K562 (cell line): ENCODE data around the gene ZNF208. TPM values are rescaled to one million over a fixed set of nuclear protein-coding genes. Genes with fewer than 3 reads are reported as not detected.

Source experiments
- ATAC-seq: fragments of 200-7000 bp; cut with Tn5 transposase; 3 replicates; pipeline ENCODE4 v1.9.1; 2020; ENCODE audit warnings: moderate library complexity
- BruUV-seq: library from RNA; stranded (reverse); fragments of 400-500 nt; replicated peaks from 2 replicates; lab custom pipeline; 2021; lab: Mats Ljungman, UMichigan
- CTCF ChIA-PET: fragments of 300-600 bp; formaldehyde crosslinking; extraction: SDS; loops from one replicate; lab custom pipeline; 2021; ENCODE audit warnings: low intra/inter-chr PET ratio; lab: Yijun Ruan, JAX
- POLR2A ChIA-PET: fragments of 300-600, 350-650 bp; sonication (Branson Sonifier 250); formaldehyde crosslinking; extraction: SDS; loops from one replicate; lab custom pipeline; 2021; ENCODE audit warnings: antibody characterized with exemption, inconsistent platforms; lab: Yijun Ruan, JAX
- DNase-seq, 4 experiments: peaks; one replicate each; pipeline versions ENCODE4 v3.0.0 to v3.0.0-alpha.2; 2011 to 2018; ENCODE audit warnings: low spot score in 3 of 4, mixed read lengths in 3 of 4; ENCODE audit errors: extremely low read depth in 1 of 4
- FAIRE-seq: peaks from 2 replicates; lab custom pipeline; 2011; peaks lifted over from hg19 to GRCh38; lab: Jason Lieb, UNC
- H2AFZ ChIP-seq: 2 replicates; pipeline ENCODE4 v1.6.0; 2011; ENCODE audit warnings: low read depth, low read length, control low read depth, inconsistent platforms
- H3K27ac ChIP-seq: fragments of 200-600 bp; 3 replicates; pipeline ENCODE4 v1.8.0; 2011; ENCODE audit warnings: low read depth, mild to moderate bottlenecking, control low read depth, inconsistent platforms, low read length, moderate library complexity, mixed read lengths; ENCODE audit errors: extremely low read depth
- H3K27me3 ChIP-seq, 2 experiments: fragments of 300-600 bp in 1 of 2; 2 replicates in 1 of 2; 3 replicates in 1 of 2; pipeline versions ENCODE4 v1.6.0 to v1.8.0; 2011; ENCODE audit warnings: inconsistent platforms in 2 of 2, low read length in 2 of 2, mild to moderate bottlenecking in 1 of 2, mixed read lengths in 1 of 2, moderate library complexity in 1 of 2; ENCODE audit not compliant: control insufficient read depth in 2 of 2, insufficient read depth in 2 of 2
- H3K36me3 ChIP-seq: fragments of 300-600 bp; 3 replicates; pipeline ENCODE4 v1.8.0; 2011; ENCODE audit warnings: mild to moderate bottlenecking, low read length, inconsistent platforms; ENCODE audit not compliant: control insufficient read depth, insufficient read depth
- H3K4me1 ChIP-seq, 2 experiments: fragments of 200-600 bp in 1 of 2; replicated peaks in 1 of 2; 2 replicates in 1 of 2; 3 replicates in 1 of 2; pipeline versions ENCODE4 v1.5.1 to v1.8.0; 2011; ENCODE audit warnings: inconsistent platforms in 2 of 2, low read length in 2 of 2, mild to moderate bottlenecking in 1 of 2, mixed read lengths in 1 of 2, moderate library complexity in 1 of 2; ENCODE audit not compliant: control insufficient read depth in 2 of 2, insufficient read depth in 2 of 2
- H3K4me2 ChIP-seq: 2 replicates; pipeline ENCODE4 v1.6.1; 2011; ENCODE audit warnings: low read length, control low read depth, inconsistent platforms, mixed read lengths; ENCODE audit not compliant: insufficient read depth
- H3K4me3 ChIP-seq: fragments of 200-600 bp; sonication (generic), shearing (Covaris generic); 2 replicates; pipeline ENCODE4 v1.5.1; 2016; ENCODE audit warnings: control low read depth, inconsistent platforms
- H3K79me2 ChIP-seq: fragments of 200-600 bp; 3 replicates; pipeline ENCODE4 v1.8.0; 2011; ENCODE audit warnings: low read length, inconsistent platforms; ENCODE audit not compliant: control insufficient read depth, insufficient read depth
- H3K9ac ChIP-seq, 2 experiments: 2 replicates each; pipeline versions ENCODE4 v1.6.0 to v1.6.1; 2011; ENCODE audit warnings: low read depth in 2 of 2, low read length in 2 of 2, control low read depth in 1 of 2, inconsistent platforms in 1 of 2, mild to moderate bottlenecking in 1 of 2, mixed read lengths in 1 of 2; ENCODE audit not compliant: insufficient read depth in 1 of 2
- H3K9me1 ChIP-seq: one replicate; pipeline ENCODE4 v1.6.0; 2011; ENCODE audit warnings: inconsistent platforms, mild to moderate bottlenecking, low read length, moderate library complexity; ENCODE audit not compliant: control insufficient read depth, insufficient read depth
- H3K9me3 ChIP-seq: replicated peaks from 2 replicates; pipeline ENCODE4 v1.5.1; 2011; ENCODE audit warnings: low read depth, low read length, inconsistent platforms; ENCODE audit not compliant: control insufficient read depth, insufficient read depth
- H4K20me1 ChIP-seq: replicated peaks from 2 replicates; pipeline ENCODE4 v1.6.1; 2011; ENCODE audit warnings: low read length, inconsistent platforms, mixed read lengths; ENCODE audit not compliant: control insufficient read depth, insufficient read depth
- CREB3L1 ChIP-seq: fragments of 450-650 bp; IDR thresholded peaks from 2 replicates; pipeline ENCODE4 v1.6.1; 2014; ENCODE audit warnings: low read depth, mild to moderate bottlenecking, moderate library complexity, borderline replicate concordance
- EWSR1 ChIP-seq: fragments of 450-650 bp; IDR thresholded peaks from 2 replicates; pipeline ENCODE4 v1.6.1; 2018; ENCODE audit warnings: borderline replicate concordance, mild to moderate bottlenecking, low read depth, moderate library complexity; ENCODE audit not compliant: partially characterized antibody
- FOXK1 ChIP-seq: sonication (generic); formaldehyde crosslinking; IDR thresholded peaks from 2 replicates; pipeline ENCODE4 v1.8.0; 2022; ENCODE audit warnings: missing genetic modification reagents, mild to moderate bottlenecking, borderline replicate concordance
- MXI1 ChIP-seq: IDR thresholded peaks from 2 replicates; pipeline ENCODE4 v1.6.1; 2011; ENCODE audit warnings: low read depth, mild to moderate bottlenecking, improper control_type of control experiment, low read length
- NCOR1 ChIP-seq: fragments of 450-650 bp; IDR thresholded peaks from 2 replicates; pipeline ENCODE4 v1.6.1; 2016; ENCODE audit warnings: mild to moderate bottlenecking, moderate library complexity
- PKNOX1 ChIP-seq: fragments of 450-650 bp; IDR thresholded peaks from 2 replicates; pipeline ENCODE4 v1.6.1; 2016
- PRMT5 ChIP-seq: sonication (generic); formaldehyde crosslinking; IDR thresholded peaks from 2 replicates; pipeline ENCODE4 v1.5.0; 2020; ENCODE audit warnings: missing genetic modification reagents
- RB1 ChIP-seq: fragments of 450-650 bp; IDR thresholded peaks from 2 replicates; pipeline ENCODE4 v1.6.1; 2017; ENCODE audit warnings: low read depth, mild to moderate bottlenecking
- RBM25 ChIP-seq: fragments of 200-400 bp; formaldehyde crosslinking; IDR thresholded peaks from 2 replicates; pipeline ENCODE4 v1.6.1; 2018; ENCODE audit warnings: low read length, low read depth, moderate library complexity; ENCODE audit not compliant: severe bottlenecking
- TAF1 ChIP-seq: IDR thresholded peaks from 2 replicates; pipeline ENCODE4 v1.6.1; 2011; ENCODE audit warnings: mild to moderate bottlenecking, low read length, moderate library complexity; ENCODE audit not compliant: insufficient read depth, control insufficient read depth, severe bottlenecking; ENCODE audit errors: extremely low read depth
- ZNF24 ChIP-seq: fragments of 450-650 bp; IDR thresholded peaks from 2 replicates; pipeline ENCODE4 v1.6.1; 2016
- ZNF354B ChIP-seq: fragments of 250-450 bp; sonication (Bioruptor Pico); IDR thresholded peaks from 2 replicates; pipeline ENCODE4 v1.4.0; 2020
- WGBS: fragments of 100-300 bp; shearing (Covaris generic); methylation state at CpG from one replicate; pipeline ENCODE4 v1.1.6; 2016; ENCODE audit warnings: low coverage, mixed read lengths; ENCODE audit not compliant: insufficient coverage; ENCODE audit errors: missing lambda C conversion rate; 5-methylcytosine and 5-hydroxymethylcytosine counted together
- in situ Hi-C: fragments of 300-500 bp; cut with MboI; formaldehyde crosslinking; loops from 4 replicates; pipeline ENCODE4 v1.15.0; 2018; ENCODE audit warnings: inconsistent platforms, mixed read lengths
- intact Hi-C: fragments of 100-400 bp; cut with micrococcal nuclease; formaldehyde crosslinking; loops from 2 replicates; pipeline ENCODE4 v1.14.2; 2022
- polyA plus RNA-seq, 8 experiments: library from polyadenylated mRNA; depleted of rRNA in 4 of 8; stranded (reverse) in 5 of 8; unstranded in 3 of 8; fragments of >200 nt; fragmentation: Nextera tagmentation in 2 of 8; fragmentation: Illumina TruSeq in 1 of 8; extraction: Ambion mirVana in 2 of 8; extraction: Trizol in 1 of 8; gene quantifications; 2 replicates each; pipeline versions ENCODE4 v1.2.1 to v1.2.3, GENCODE V29; 2011 to 2014; ENCODE audit warnings: inconsistent platforms in 1 of 8, missing spikeins in 1 of 8
- total RNA-seq, 7 experiments: library from RNA; depleted of rRNA in 6 of 7; stranded (reverse); fragments of >200 nt in 6 of 7; fragmentation: Illumina TruSeq in 2 of 7; extraction: Trizol in 2 of 7; gene quantifications; 2 replicates each; pipeline versions ENCODE4 v1.2.1 to v1.2.3, GENCODE V29; 2011 to 2021; ENCODE audit warnings: low replicate concordance in 1 of 7

Gene ZNF208
- total and polyA plus RNA-seq, 9 of the 15 experiments (the other 6 are each of a cell fraction or from before 2014, with no cell fraction given): 0.81 to 4.5 (median 3.2) TPM

GRCh38 chr19:21934131-21934530 lies 76.6 kb downstream of the ZNF208 start:
- no peak for ATAC-seq

More at GRCh38 chr19:21934131-21934530, 76.6 kb downstream of the ZNF208 start:
- Histone ChIP-seq H3K4me3 (no peak overlapping the region), H3K9ac (no peak overlapping the region), H3K4me2 (no peak overlapping the region), H3K4me1 (no peaks in the 10 kb centered on the region), H3K36me3 (no peaks in the 10 kb centered on the region), H4K20me1 (no peaks in the 10 kb centered on the region), H2AFZ (no peak overlapping the region), H3K9me1 (no peaks in the 10 kb centered on the region), H3K9me3 (no peaks in the 10 kb centered on the region), H3K27me3 (no peaks in the 10 kb centered on the region), H3K79me2 (no peaks in the 10 kb centered on the region), H3K27ac (no peak overlapping the region)
- BruUV-seq: no TSS peak
- 1% methylated on average over 5 of the region's 5 CpGs for WGBS
- TF ChIP-seq FOXK1 (CRISPR knock-in tag): no peak
- no peak for TF ChIP-seq ZNF354B (CRISPR knock-in tag)
- TF ChIP-seq NCOR1: no peak
- no peak for TF ChIP-seq CREB3L1
- no peak for TF ChIP-seq EWSR1
- no peak for TF ChIP-seq RB1
- TF ChIP-seq PKNOX1: no peak
- no peak for TF ChIP-seq RBM25
- no peak for TF ChIP-seq PRMT5 (CRISPR knock-in tag)
- TF ChIP-seq ZNF24: no peak
- TF ChIP-seq TAF1: no peak
- no peak for TF ChIP-seq MXI1
- CTCF ChIA-PET: no interaction called here
- no peak for DNase-seq
- in situ Hi-C loops (loop anchor here (5.0 kb wide), 1 partner anchor 998 kb away; no protein-coding TSS in a partner anchor), intact Hi-C loops (no loop called here)
- FAIRE-seq: no peak
- POLR2A ChIA-PET: no interaction called here
